Measurements from ENCODE around the gene FZD7.

FZD7 gene

GRCh38 chr2:202014318-202014717, 19.3 kb upstream of the FZD7 start:
- no peak for DNase-seq
- Histone ChIP-seq H4K91ac (ENCODE audit: low read depth, low read length) (no peak overlapping the region), H2AK5ac (ENCODE audit: low read length) (no peak overlapping the region), H4K12ac (ENCODE audit: low read depth, low read length) (no peak overlapping the region), H3K4ac (ENCODE audit: low read depth, low read length) (no peak overlapping the region), H3K36me3 (ENCODE audit: control insufficient read depth in 1 of 2, insufficient read depth in 2 of 2, low read length in 2 of 2) (no peaks in the 10 kb centered on the region), H2AFZ (ENCODE audit: insufficient read depth, low read length, poor library complexity) (no peak overlapping the region), H3K23ac (ENCODE audit: low read length) (no peak overlapping the region), H2BK5ac (ENCODE audit: low read depth, low read length, poor library complexity) (no peak overlapping the region), H3K9ac (ENCODE audit: low read length) (no peak overlapping the region), H3K27ac (ENCODE audit: low read depth, low read length) (no peak overlapping the region), H3K9me3 (ENCODE audit: insufficient read depth, low read depth, low read length) (no peaks in the 10 kb centered on the region), H2BK120ac (ENCODE audit: insufficient read depth, low read length, poor library complexity) (no peak overlapping the region), H3K79me2 (ENCODE audit: control insufficient read depth, insufficient read depth, low read length, poor library complexity) (no peaks in the 10 kb centered on the region), H3K4me1 (ENCODE audit: control insufficient read depth in 1 of 2, insufficient read depth in 2 of 2, low read length in 2 of 2) (no peaks in the 10 kb centered on the region), H3K4me3 (ENCODE audit: low read depth, low read length) (no peak overlapping the region), H3K14ac (ENCODE audit: low read length) (no peak overlapping the region), H3K18ac (ENCODE audit: low read length) (no peak overlapping the region), H2BK12ac (ENCODE audit: low read length) (no peak overlapping the region), H3K4me2 (ENCODE audit: low read length) (no peak overlapping the region), H4K8ac (ENCODE audit: low read depth, low read length) (no peak overlapping the region), H3K27me3 (ENCODE audit: insufficient read depth, low read length) (no peaks in the 10 kb centered on the region), H3K79me1 (ENCODE audit: low read length) (no peaks in the 10 kb centered on the region)
- WGBS (ENCODE audit: extremely low coverage, insufficient coverage, insufficient read length) = no CpG with 5 or more reads among the region's 6 CpGs

GRCh38 chr2:202014759-202015211, 18.9 kb upstream of the FZD7 start:
- H4K12ac ChIP-seq (ENCODE audit: low read depth, low read length) = no peak overlapping the region

GRCh38 chr2:202015471-202015870, 18.2 kb upstream of the FZD7 start:
- Histone ChIP-seq H3K23ac (ENCODE audit: low read length) (no peak overlapping the region), H3K27me3 (ENCODE audit: insufficient read depth, low read length) (no peaks in the 10 kb centered on the region), H2AFZ (ENCODE audit: insufficient read depth, low read length, poor library complexity) (no peak overlapping the region), H3K9ac (ENCODE audit: low read length) (no peak overlapping the region), H2BK5ac (ENCODE audit: low read depth, low read length, poor library complexity) (no peak overlapping the region), H3K14ac (ENCODE audit: low read length) (no peak overlapping the region), H3K79me2 (ENCODE audit: control insufficient read depth, insufficient read depth, low read length, poor library complexity) (no peaks in the 10 kb centered on the region), H3K4me2 (ENCODE audit: low read length) (no peak overlapping the region), H3K18ac (ENCODE audit: low read length) (no peak overlapping the region), H4K12ac (ENCODE audit: low read depth, low read length) (no peak overlapping the region), H2BK120ac (ENCODE audit: insufficient read depth, low read length, poor library complexity) (no peak overlapping the region), H4K8ac (ENCODE audit: low read depth, low read length) (no peak overlapping the region), H3K79me1 (ENCODE audit: low read length) (no peaks in the 10 kb centered on the region), H3K36me3 (ENCODE audit: control insufficient read depth in 1 of 2, insufficient read depth in 2 of 2, low read length in 2 of 2) (no peaks in the 10 kb centered on the region), H2BK12ac (ENCODE audit: low read length) (no peak overlapping the region), H3K4ac (ENCODE audit: low read depth, low read length) (no peak overlapping the region), H3K9me3 (ENCODE audit: insufficient read depth, low read depth, low read length) (no peaks in the 10 kb centered on the region), H3K4me3 (ENCODE audit: low read depth, low read length) (no peak overlapping the region), H4K91ac (ENCODE audit: low read depth, low read length) (no peak overlapping the region), H3K27ac (ENCODE audit: low read depth, low read length) (no peak overlapping the region), H2AK5ac (ENCODE audit: low read length) (no peak overlapping the region), H3K4me1 (ENCODE audit: control insufficient read depth in 1 of 2, insufficient read depth in 2 of 2, low read length in 2 of 2) (no peaks in the 10 kb centered on the region)
- WGBS (ENCODE audit: extremely low coverage, insufficient coverage, insufficient read length) = no CpG with 5 or more reads among the region's 3 CpGs
- DNase-seq = no peak

More at GRCh38 chr2:202014759-202015211, 18.9 kb upstream of the FZD7 start:
- no peak for DNase-seq
- H3K27ac ChIP-seq (ENCODE audit: low read depth, low read length) = no peak overlapping the region
- H3K4me1 ChIP-seq (ENCODE audit: control insufficient read depth in 1 of 2, insufficient read depth in 2 of 2, low read length in 2 of 2) = no peaks in the 10 kb centered on the region
- no peak overlapping the region for H3K4ac ChIP-seq (ENCODE audit: low read depth, low read length)
- no peak overlapping the region for H3K4me2 ChIP-seq (ENCODE audit: low read length)
- no peaks in the 10 kb centered on the region for H3K27me3 ChIP-seq (ENCODE audit: insufficient read depth, low read length)
- H3K23ac ChIP-seq (ENCODE audit: low read length) = no peak overlapping the region
- no peak overlapping the region for H2AK5ac ChIP-seq (ENCODE audit: low read length)
- H3K4me3 ChIP-seq (ENCODE audit: low read depth, low read length) = no peak overlapping the region
- no peaks in the 10 kb centered on the region for H3K36me3 ChIP-seq (ENCODE audit: control insufficient read depth in 1 of 2, insufficient read depth in 2 of 2, low read length in 2 of 2)
- no peak overlapping the region for H2BK120ac ChIP-seq (ENCODE audit: insufficient read depth, low read length, poor library complexity)
- no peak overlapping the region for H2BK5ac ChIP-seq (ENCODE audit: low read depth, low read length, poor library complexity)
- no peak overlapping the region for H4K8ac ChIP-seq (ENCODE audit: low read depth, low read length)
- no peaks in the 10 kb centered on the region for H3K79me2 ChIP-seq (ENCODE audit: control insufficient read depth, insufficient read depth, low read length, poor library complexity)
- no peak overlapping the region for H3K14ac ChIP-seq (ENCODE audit: low read length)
- no peak overlapping the region for H3K9ac ChIP-seq (ENCODE audit: low read length)
- H2AFZ ChIP-seq (ENCODE audit: insufficient read depth, low read length, poor library complexity) = no peak overlapping the region
- H2BK12ac ChIP-seq (ENCODE audit: low read length) = no peak overlapping the region
- H3K79me1 ChIP-seq (ENCODE audit: low read length) = no peaks in the 10 kb centered on the region
- H4K91ac ChIP-seq (ENCODE audit: low read depth, low read length) = no peak overlapping the region
- H3K18ac ChIP-seq (ENCODE audit: low read length) = no peak overlapping the region
- no CpG with 5 or more reads among the region's 9 CpGs for WGBS (ENCODE audit: extremely low coverage, insufficient coverage, insufficient read length)
- H3K9me3 ChIP-seq (ENCODE audit: insufficient read depth, low read depth, low read length) = no peaks in the 10 kb centered on the region

GRCh38 chr2:202016579-202017227, 17.0 kb upstream of the FZD7 start:
- no peak overlapping the region for H2BK120ac ChIP-seq (ENCODE audit: insufficient read depth, low read length, poor library complexity)
- H3K18ac ChIP-seq (ENCODE audit: low read length) = no peak overlapping the region
- H4K91ac ChIP-seq (ENCODE audit: low read depth, low read length) = no peak overlapping the region
- H2BK12ac ChIP-seq (ENCODE audit: low read length) = no peak overlapping the region
- H3K9me3 ChIP-seq (ENCODE audit: insufficient read depth, low read depth, low read length) = no peaks in the 10 kb centered on the region
- H3K4me2 ChIP-seq (ENCODE audit: low read length) = no peak overlapping the region
- no peak overlapping the region for H3K9ac ChIP-seq (ENCODE audit: low read length)
- H3K27me3 ChIP-seq (ENCODE audit: insufficient read depth, low read length) = no peaks in the 10 kb centered on the region
- H4K8ac ChIP-seq (ENCODE audit: low read depth, low read length) = no peak overlapping the region
- H3K14ac ChIP-seq (ENCODE audit: low read length) = no peak overlapping the region
- H2AFZ ChIP-seq (ENCODE audit: insufficient read depth, low read length, poor library complexity) = no peak overlapping the region
- H2AK5ac ChIP-seq (ENCODE audit: low read length) = no peak overlapping the region
- no peaks in the 10 kb centered on the region for H3K4me1 ChIP-seq (ENCODE audit: control insufficient read depth in 1 of 2, insufficient read depth in 2 of 2, low read length in 2 of 2)
- WGBS (ENCODE audit: extremely low coverage, insufficient coverage, insufficient read length) = no CpG with 5 or more reads among the region's 5 CpGs
- no peaks in the 10 kb centered on the region for H3K79me2 ChIP-seq (ENCODE audit: control insufficient read depth, insufficient read depth, low read length, poor library complexity)
- H2BK5ac ChIP-seq (ENCODE audit: low read depth, low read length, poor library complexity) = no peak overlapping the region
- no peak for DNase-seq
- H3K4me3 ChIP-seq (ENCODE audit: low read depth, low read length) = no peak overlapping the region
- H3K4ac ChIP-seq (ENCODE audit: low read depth, low read length) = no peak overlapping the region
- no peaks in the 10 kb centered on the region for H3K79me1 ChIP-seq (ENCODE audit: low read length)
- no peak overlapping the region for H4K12ac ChIP-seq (ENCODE audit: low read depth, low read length)
- no peak overlapping the region for H3K27ac ChIP-seq (ENCODE audit: low read depth, low read length)
- H3K23ac ChIP-seq (ENCODE audit: low read length) = no peak overlapping the region
- H3K36me3 ChIP-seq (ENCODE audit: control insufficient read depth in 1 of 2, insufficient read depth in 2 of 2, low read length in 2 of 2) = no peaks in the 10 kb centered on the region
